Duodenal mucosa (tissue), 2 donors: ENCODE data around the gene RPS15.

Experiments
- H3K27ac ChIP-seq: one replicate; pipeline ENCODE4 v1.7.0; 2013; ENCODE audit warnings: low read depth, low read length
- H3K27me3 ChIP-seq, 2 donors: one replicate each; pipeline ENCODE4 v1.7.0; 2013; ENCODE audit warnings: low read length in 2 of 2, control low read depth in 1 of 2; ENCODE audit not compliant: insufficient read depth in 2 of 2, control insufficient read depth in 1 of 2
- H3K36me3 ChIP-seq, 2 donors: one replicate each; pipeline ENCODE4 v1.7.0; 2013; ENCODE audit warnings: low read length in 2 of 2, control low read depth in 1 of 2; ENCODE audit not compliant: insufficient read depth in 2 of 2, control insufficient read depth in 1 of 2
- H3K4me1 ChIP-seq, 2 donors: one replicate each; pipeline ENCODE4 v1.7.0; 2013; ENCODE audit warnings: low read length in 2 of 2, control low read depth in 1 of 2; ENCODE audit not compliant: insufficient read depth in 2 of 2, control insufficient read depth in 1 of 2
- H3K4me3 ChIP-seq, 2 donors: one replicate each; pipeline ENCODE4 v1.7.0; 2013; ENCODE audit warnings: low read length in 2 of 2, low read depth in 1 of 2
- H3K9ac ChIP-seq, 2 donors: one replicate each; pipeline ENCODE4 v1.7.0; 2013; ENCODE audit warnings: low read length in 2 of 2, low read depth in 1 of 2
- H3K9me3 ChIP-seq, 2 donors: one replicate each; pipeline ENCODE4 v1.7.0; 2013; ENCODE audit warnings: low read length in 2 of 2, control low read depth in 1 of 2; ENCODE audit not compliant: control insufficient read depth in 1 of 2

RPS15 gene

GRCh38 chr19:1438035-1438932, at the start of gene RPS15:
Gene RPS15, plus strand, starts transcription at chr19:1438396. Its CDS starts 30 bp downstream, at chr19:1438426.
- Histone ChIP-seq H3K4me1 (peaks cover 10 to 22% of the 10 kb centered on the region in 2 donors), H3K36me3 (peaks cover 15 to 56% of the 10 kb centered on the region in 2 donors), H3K27me3 (no peaks in the 10 kb centered on the region), H3K4me3 (peak within 1 kb of the TSS; percentile 91 to 92), H3K27ac (peak within 1 kb of the TSS; percentile 87), H3K9ac (peak within 1 kb of the TSS; percentile 79 to 90), H3K9me3 (no peaks in the 10 kb centered on the region)

- Histone ChIP-seq H3K9ac (no peak overlapping the region), H3K27me3 (no peaks in the 10 kb centered on the region), H3K4me3 (no peak overlapping the region), H3K4me1 (peaks cover 0 to 19% of the 10 kb centered on the region in 2 donors), H3K27ac (no peak overlapping the region), H3K9me3 (no peaks in the 10 kb centered on the region), H3K36me3 (peaks cover 27 to 58% of the 10 kb centered on the region in 2 donors)
Observed at GRCh38 chr19:1388637-1389026, 49.6 kb upstream of the RPS15 start.

GRCh38 chr19:1389033-1389940, 48.9 kb upstream of the RPS15 start:
- peaks cover 31 to 65% of the 10 kb centered on the region in 2 donors for H3K36me3 ChIP-seq
- H3K27ac ChIP-seq, result no peak overlapping the region
- H3K27me3 ChIP-seq, result no peaks in the 10 kb centered on the region
- H3K4me1 ChIP-seq, result peaks cover 0 to 15% of the 10 kb centered on the region in 2 donors
- no peaks in the 10 kb centered on the region for H3K9me3 ChIP-seq
- H3K4me3 ChIP-seq, result no peak overlapping the region
- no peak overlapping the region for H3K9ac ChIP-seq

- no peaks in the 10 kb centered on the region for H3K9me3 ChIP-seq
- H3K27ac ChIP-seq, result no peak overlapping the region
- no peak overlapping the region for H3K9ac ChIP-seq
- H3K4me1 ChIP-seq, result peaks cover 0 to 8% of the 10 kb centered on the region in 2 donors
- peaks cover 31 to 65% of the 10 kb centered on the region in 2 donors for H3K36me3 ChIP-seq
- H3K27me3 ChIP-seq, result no peaks in the 10 kb centered on the region
- no peak overlapping the region for H3K4me3 ChIP-seq
Observed at GRCh38 chr19:1390890-1391423, 47.2 kb upstream of the RPS15 start.

GRCh38 chr19:1392407-1392806, 45.8 kb upstream of the RPS15 start:
- no peak overlapping the region for H3K4me3 ChIP-seq
- H3K9me3 ChIP-seq, result no peaks in the 10 kb centered on the region
- no peak overlapping the region for H3K27ac ChIP-seq
- peaks cover 0 to 9% of the 10 kb centered on the region in 2 donors for H3K27me3 ChIP-seq
- peaks cover 0 to 17% of the 10 kb centered on the region in 2 donors for H3K4me1 ChIP-seq
- peaks cover 31 to 55% of the 10 kb centered on the region in 2 donors for H3K36me3 ChIP-seq
- no peak overlapping the region for H3K9ac ChIP-seq

GRCh38 chr19:1392939-1393530, 45.2 kb upstream of the RPS15 start:
- peaks cover 0 to 17% of the 10 kb centered on the region in 2 donors for H3K4me1 ChIP-seq
- H3K9me3 ChIP-seq, result no peaks in the 10 kb centered on the region
- H3K9ac ChIP-seq, result no peak overlapping the region
- H3K4me3 ChIP-seq, result no peak overlapping the region
- H3K27me3 ChIP-seq, result peaks cover 0 to 13% of the 10 kb centered on the region in 2 donors
- H3K27ac ChIP-seq, result no peak overlapping the region
- peaks cover 31 to 53% of the 10 kb centered on the region in 2 donors for H3K36me3 ChIP-seq

- peaks cover 0 to 16% of the 10 kb centered on the region in 2 donors for H3K27me3 ChIP-seq
- H3K36me3 ChIP-seq, result peaks cover 29 to 45% of the 10 kb centered on the region in 2 donors
- H3K27ac ChIP-seq, result no peak overlapping the region
- H3K9me3 ChIP-seq, result no peaks in the 10 kb centered on the region
- H3K4me1 ChIP-seq, result peaks cover 0 to 17% of the 10 kb centered on the region in 2 donors
- H3K9ac ChIP-seq, result no peak overlapping the region
- no peak overlapping the region for H3K4me3 ChIP-seq
Observed at GRCh38 chr19:1393841-1394240, 44.4 kb upstream of the RPS15 start.

- H3K27ac ChIP-seq, result no peak overlapping the region
- H3K4me1 ChIP-seq, result peaks cover 0 to 17% of the 10 kb centered on the region in 2 donors
- H3K27me3 ChIP-seq, result peaks cover 0 to 21% of the 10 kb centered on the region in 2 donors
- H3K4me3 ChIP-seq, result no peak overlapping the region
- no peak overlapping the region for H3K9ac ChIP-seq
- no peaks in the 10 kb centered on the region for H3K9me3 ChIP-seq
- peaks cover 22 to 38% of the 10 kb centered on the region in 2 donors for H3K36me3 ChIP-seq
Observed at GRCh38 chr19:1394252-1395193, 43.7 kb upstream of the RPS15 start.
